BLaER1 treated with 17β-estradiol and CSF1 and Interleukin-3, amounts not matched to agents 10 nM and 100 nM (cell line): ENCODE measurements around the gene MGAT4C.
"Not testable (repeated sequence)": the region's sequence is repeated elsewhere in the genome, so short reads cannot be mapped to it uniquely, and the experiment has no call there.

Experiments
- H3K27ac ChIP-seq, 11 experiments: shearing (Covaris generic); formaldehyde crosslinking; 2 replicates each; pipeline ENCODE4 v1.8.1; 2022
- H3K27me3 ChIP-seq, 11 experiments: shearing (Covaris generic); formaldehyde crosslinking; 2 replicates each; pipeline ENCODE4 v1.8.1; 2022
- H3K36me3 ChIP-seq, 11 experiments: shearing (Covaris generic); formaldehyde crosslinking; 2 replicates each; pipeline ENCODE4 v1.8.1; 2022
- H3K4me1 ChIP-seq, 10 experiments: shearing (Covaris generic); formaldehyde crosslinking; 2 replicates each; pipeline ENCODE4 v1.8.1; 2022
- H3K4me2 ChIP-seq, 11 experiments: shearing (Covaris generic); formaldehyde crosslinking; 2 replicates each; pipeline ENCODE4 v1.8.1; 2022
- H3K4me3 ChIP-seq, 10 experiments: shearing (Covaris generic); formaldehyde crosslinking; 2 replicates each; pipeline ENCODE4 v1.8.1; 2022
- H3K9ac ChIP-seq, 11 experiments: shearing (Covaris generic); formaldehyde crosslinking; 2 replicates each; pipeline ENCODE4 v1.8.1; 2022
- H3K9me3 ChIP-seq, 11 experiments: shearing (Covaris generic); formaldehyde crosslinking; replicated peaks in 1 of 11; 2 replicates each; pipeline ENCODE4 v1.8.1; 2022
- H4K20me1 ChIP-seq, 11 experiments: shearing (Covaris generic); formaldehyde crosslinking; 2 replicates each; pipeline ENCODE4 v1.8.1; 2022
- Cebpa-rat ChIP-seq, 11 experiments: shearing (Covaris generic); IDR thresholded peaks; 2 replicates each; pipeline ENCODE4 v1.8.1; 2022

The MGAT4C gene

GRCh38 chr12:86158956-86159355 lies 97.2 kb downstream of the MGAT4C start:
- H3K27ac ChIP-seq = no peak overlapping the region
- no peaks in the 10 kb centered on the region for H4K20me1 ChIP-seq
- H3K4me3 ChIP-seq = no peak overlapping the region
- no peaks in the 10 kb centered on the region for H3K36me3 ChIP-seq
- H3K9me3 ChIP-seq = no peaks in the 10 kb centered on the region
- no peak overlapping the region for H3K4me2 ChIP-seq
- peaks cover 0 to 1% (median 0%) of the 10 kb centered on the region in 10 experiments; a peak in 1 of 20 replicates for H3K4me1 ChIP-seq
- no peak for TF ChIP-seq Cebpa-rat (IDR thresholded peaks at IDR 0.05)
- H3K9ac ChIP-seq = no peak overlapping the region
- no peaks in the 10 kb centered on the region for H3K27me3 ChIP-seq

- TF ChIP-seq Cebpa-rat (IDR thresholded peaks at IDR 0.05) = no peak
- Histone ChIP-seq H3K27ac (no peak overlapping the region), H3K9me3 (no peaks in the 10 kb centered on the region), H3K27me3 (no peaks in the 10 kb centered on the region), H3K9ac (no peak overlapping the region), H3K4me3 (no peak overlapping the region), H3K36me3 (no peaks in the 10 kb centered on the region), H3K4me2 (no peak overlapping the region), H3K4me1 (peaks cover 5 to 12% (median 9%) of the 10 kb centered on the region in 10 experiments; a peak in 15 of 20 replicates), H4K20me1 (no peaks in the 10 kb centered on the region)
These were observed 101.6 kb downstream of the MGAT4C start for GRCh38 chr12:86154620-86155019.

GRCh38 chr12:86148612-86149011 lies 107.6 kb downstream of the MGAT4C start:
- no peak overlapping the region for H3K27ac ChIP-seq
- no peak overlapping the region for H3K9ac ChIP-seq
- H3K4me2 ChIP-seq = no peak overlapping the region
- no peaks in the 10 kb centered on the region for H4K20me1 ChIP-seq
- H3K4me1 ChIP-seq = peaks cover 3 to 9% (median 7%) of the 10 kb centered on the region in 10 experiments; a peak in 15 of 20 replicates
- H3K27me3 ChIP-seq = no peaks in the 10 kb centered on the region
- H3K4me3 ChIP-seq = no peak overlapping the region
- no peaks in the 10 kb centered on the region for H3K9me3 ChIP-seq
- no peaks in the 10 kb centered on the region for H3K36me3 ChIP-seq
- no peak for TF ChIP-seq Cebpa-rat (IDR thresholded peaks at IDR 0.05)

- no peak for TF ChIP-seq Cebpa-rat (IDR thresholded peaks at IDR 0.05)
- no peak overlapping the region for H3K27ac ChIP-seq
- H3K9me3 ChIP-seq = no peaks in the 10 kb centered on the region
- no peak overlapping the region for H3K4me3 ChIP-seq
- H3K27me3 ChIP-seq = no peaks in the 10 kb centered on the region
- no peaks in the 10 kb centered on the region for H3K36me3 ChIP-seq
- H3K9ac ChIP-seq = no peak overlapping the region
- H4K20me1 ChIP-seq = no peaks in the 10 kb centered on the region
- peaks cover 0 to 3% (median 1%) of the 10 kb centered on the region in 10 experiments; a peak in 6 of 20 replicates for H3K4me1 ChIP-seq
- H3K4me2 ChIP-seq = no peak overlapping the region
These were observed 108.1 kb downstream of the MGAT4C start for GRCh38 chr12:86148071-86148470.

GRCh38 chr12:86145156-86145555 lies 111.0 kb downstream of the MGAT4C start:
- no peaks in the 10 kb centered on the region for H3K4me1 ChIP-seq
- no peak overlapping the region for H3K9ac ChIP-seq
- H3K36me3 ChIP-seq = no peaks in the 10 kb centered on the region
- no peak overlapping the region for H3K4me3 ChIP-seq
- H3K9me3 ChIP-seq = no peaks in the 10 kb centered on the region
- no peak overlapping the region for H3K4me2 ChIP-seq
- no peaks in the 10 kb centered on the region for H3K27me3 ChIP-seq
- no peak for TF ChIP-seq Cebpa-rat (IDR thresholded peaks at IDR 0.05)
- no peaks in the 10 kb centered on the region for H4K20me1 ChIP-seq
- H3K27ac ChIP-seq = no peak overlapping the region

GRCh38 chr12:86143162-86143561 lies 113.0 kb downstream of the MGAT4C start:
- Histone ChIP-seq H3K9me3 (no peaks in the 10 kb centered on the region), H4K20me1 (no peaks in the 10 kb centered on the region), H3K36me3 (no peaks in the 10 kb centered on the region), H3K27ac (no peak overlapping the region), H3K4me1 (peaks cover 0 to 5% (median 1%) of the 10 kb centered on the region in 10 experiments; a peak in 4 of 20 replicates), H3K4me2 (no peak overlapping the region), H3K9ac (no peak overlapping the region), H3K4me3 (no peak overlapping the region), H3K27me3 (no peaks in the 10 kb centered on the region)
- TF ChIP-seq Cebpa-rat (IDR thresholded peaks at IDR 0.05) = no peak

GRCh38 chr12:86139671-86140070 lies 116.5 kb downstream of the MGAT4C start:
- Histone ChIP-seq H3K9ac (no peak overlapping the region), H3K27me3 (no peaks in the 10 kb centered on the region), H4K20me1 (no peaks in the 10 kb centered on the region), H3K9me3 (no peaks in the 10 kb centered on the region), H3K36me3 (no peaks in the 10 kb centered on the region), H3K27ac (no peak overlapping the region), H3K4me2 (no peak overlapping the region), H3K4me3 (no peak overlapping the region), H3K4me1 (peaks cover 0 to 16% (median 1%) of the 10 kb centered on the region in 10 experiments; a peak in 7 of 20 replicates)
- TF ChIP-seq Cebpa-rat (IDR thresholded peaks at IDR 0.05) = no peak

- no peak overlapping the region for H3K27ac ChIP-seq
- H3K9ac ChIP-seq = no peak overlapping the region
- TF ChIP-seq Cebpa-rat (IDR thresholded peaks at IDR 0.05) = no peak
- no peaks in the 10 kb centered on the region for H3K9me3 ChIP-seq
- peak overlapping the region in 2 of 11 experiments; percentile 29 to 48; a peak in 4 of 22 replicates for H3K4me2 ChIP-seq
- H3K36me3 ChIP-seq = no peaks in the 10 kb centered on the region
- H4K20me1 ChIP-seq = no peaks in the 10 kb centered on the region
- H3K27me3 ChIP-seq = no peaks in the 10 kb centered on the region
- H3K4me1 ChIP-seq = peaks cover 0 to 16% (median 1%) of the 10 kb centered on the region in 10 experiments; a peak in 7 of 20 replicates
- no peak overlapping the region for H3K4me3 ChIP-seq
These were observed 117.4 kb downstream of the MGAT4C start for GRCh38 chr12:86138770-86139169.

- TF ChIP-seq Cebpa-rat (IDR thresholded peaks at IDR 0.05) = no peak
- Histone ChIP-seq H3K36me3 (no peaks in the 10 kb centered on the region), H3K4me1 (peaks cover 0 to 16% (median 1%) of the 10 kb centered on the region in 10 experiments; a peak in 7 of 20 replicates), H3K27me3 (no peaks in the 10 kb centered on the region), H3K4me2 (peak overlapping the region in 2 of 11 experiments; percentile 33 to 40; a peak in 3 of 22 replicates), H3K9me3 (no peaks in the 10 kb centered on the region), H3K4me3 (no peak overlapping the region), H3K27ac (no peak overlapping the region), H3K9ac (no peak overlapping the region), H4K20me1 (no peaks in the 10 kb centered on the region)
These were observed 118.3 kb downstream of the MGAT4C start for GRCh38 chr12:86137936-86138335.

GRCh38 chr12:86134561-86134960 lies 121.6 kb downstream of the MGAT4C start:
- H3K27ac ChIP-seq = no peak overlapping the region
- H4K20me1 ChIP-seq = no peaks in the 10 kb centered on the region
- TF ChIP-seq Cebpa-rat (IDR thresholded peaks at IDR 0.05) = no peak
- no peak overlapping the region for H3K9ac ChIP-seq
- H3K9me3 ChIP-seq = no peaks in the 10 kb centered on the region
- H3K4me1 ChIP-seq = peaks cover 0 to 16% (median 1%) of the 10 kb centered on the region in 10 experiments; a peak in 7 of 20 replicates
- no peak overlapping the region for H3K4me3 ChIP-seq
- H3K4me2 ChIP-seq = no peak overlapping the region
- no peaks in the 10 kb centered on the region for H3K36me3 ChIP-seq
- no peaks in the 10 kb centered on the region for H3K27me3 ChIP-seq

- not testable (repeated sequence) for H3K4me2 ChIP-seq, H3K9me3 ChIP-seq, H3K9ac ChIP-seq, H3K4me1 ChIP-seq, H3K36me3 ChIP-seq, H3K27me3 ChIP-seq, H3K4me3 ChIP-seq, H4K20me1 ChIP-seq, H3K27ac ChIP-seq
These were observed 129.3 kb downstream of the MGAT4C start for GRCh38 chr12:86126900-86127299.
